ENCODE data around the gene PCDHGB6. TPM values are rescaled to one million over a fixed set of nuclear protein-coding genes. Genes with fewer than 3 reads are reported as not detected.
"Not testable (repeated sequence)": the region's sequence is repeated elsewhere in the genome, so short reads cannot be mapped to it uniquely, and the experiment has no call there.

The PCDHGB6 gene
- polyA plus RNA-seq (ENCODE audit: insufficient read length in 12 of 12) = 1 to 10 TPM in 11 of 12 donors, not detected in 1; 2.8 to 7.7 (median 4.3) TPM
- long read RNA-seq, donor 1, full-length matches to known transcripts = 2 of 2 reads
- long read RNA-seq, donor 1, partial matches to known transcripts = 0 of 2 reads
- long read RNA-seq, donor 1, other reads (novel, unspliced or antisense) = 0 of 2 reads
- long read RNA-seq, donor 2, full-length matches to known transcripts = 5 of 5 reads
- long read RNA-seq, donor 2, partial matches to known transcripts = 0 of 5 reads
- long read RNA-seq, donor 2, other reads (novel, unspliced or antisense) = 0 of 5 reads
- long read RNA-seq, donor 3 = 0 reads
- long read RNA-seq, donor 4, full-length matches to known transcripts = 1 of 1 reads
- long read RNA-seq, donor 4, partial matches to known transcripts = 0 of 1 reads
- long read RNA-seq, donor 4, other reads (novel, unspliced or antisense) = 0 of 1 reads
- long read RNA-seq, donor 5, full-length matches to known transcripts = 4 of 4 reads
- long read RNA-seq, donor 5, partial matches to known transcripts = 0 of 4 reads
- long read RNA-seq, donor 5, other reads (novel, unspliced or antisense) = 0 of 4 reads
- long read RNA-seq, donor 6, full-length matches to known transcripts = 3 of 3 reads
- long read RNA-seq, donor 6, partial matches to known transcripts = 0 of 3 reads
- long read RNA-seq, donor 6, other reads (novel, unspliced or antisense) = 0 of 3 reads
- long read RNA-seq, donor 7, full-length matches to known transcripts = 1 of 1 reads
- long read RNA-seq, donor 7, partial matches to known transcripts = 0 of 1 reads
- long read RNA-seq, donor 7, other reads (novel, unspliced or antisense) = 0 of 1 reads
- long read RNA-seq, donor 8, full-length matches to known transcripts = 4 of 4 reads
- long read RNA-seq, donor 8, partial matches to known transcripts = 0 of 4 reads
- long read RNA-seq, donor 8, other reads (novel, unspliced or antisense) = 0 of 4 reads
- long read RNA-seq, donor 9, full-length matches to known transcripts = 2 of 2 reads
- long read RNA-seq, donor 9, partial matches to known transcripts = 0 of 2 reads
- long read RNA-seq, donor 9, other reads (novel, unspliced or antisense) = 0 of 2 reads
- long read RNA-seq, donor 10, full-length matches to known transcripts = 4 of 4 reads
- long read RNA-seq, donor 10, partial matches to known transcripts = 0 of 4 reads
- long read RNA-seq, donor 10, other reads (novel, unspliced or antisense) = 0 of 4 reads
- long read RNA-seq, donor 11, full-length matches to known transcripts = 6 of 6 reads
- long read RNA-seq, donor 11, partial matches to known transcripts = 0 of 6 reads
- long read RNA-seq, donor 11, other reads (novel, unspliced or antisense) = 0 of 6 reads

DNA sequence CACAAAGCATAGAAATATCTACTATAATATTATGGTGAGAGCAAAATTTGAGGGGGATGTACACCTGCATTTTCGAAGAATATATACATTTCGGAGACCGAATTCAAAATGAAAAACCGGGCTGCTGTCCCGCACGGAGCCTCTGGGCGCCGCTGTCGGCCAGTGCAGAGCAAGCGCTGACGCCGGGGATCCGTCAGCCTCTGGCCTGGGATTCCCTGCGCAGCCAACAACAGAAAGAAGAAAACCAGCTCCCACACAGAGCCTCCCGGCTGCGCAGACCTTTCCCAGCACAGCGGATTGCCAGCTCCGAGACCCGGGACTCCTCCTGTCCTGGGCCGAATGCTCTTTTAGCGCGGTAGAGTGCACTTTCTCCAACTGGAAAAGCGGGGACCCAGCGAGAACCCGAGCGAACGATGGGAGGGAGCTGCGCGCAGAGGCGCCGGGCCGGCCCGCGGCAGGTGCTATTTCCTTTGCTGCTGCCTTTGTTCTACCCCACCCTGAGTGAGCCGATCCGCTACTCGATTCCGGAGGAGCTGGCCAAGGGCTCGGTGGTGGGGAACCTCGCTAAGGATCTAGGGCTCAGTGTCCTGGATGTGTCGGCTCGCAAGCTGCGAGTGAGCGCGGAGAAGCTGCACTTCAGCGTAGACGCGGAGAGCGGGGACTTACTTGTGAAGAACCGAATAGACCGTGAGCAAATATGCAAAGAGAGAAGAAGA is at the start of gene PCDHGB6:
Gene PCDHGB6 (plus strand): TSS at position 232 of the 716 bp plus-strand sequence. CDS start 182 bp downstream, at position 414.
- not testable (repeated sequence) for DNase-seq

DNA sequence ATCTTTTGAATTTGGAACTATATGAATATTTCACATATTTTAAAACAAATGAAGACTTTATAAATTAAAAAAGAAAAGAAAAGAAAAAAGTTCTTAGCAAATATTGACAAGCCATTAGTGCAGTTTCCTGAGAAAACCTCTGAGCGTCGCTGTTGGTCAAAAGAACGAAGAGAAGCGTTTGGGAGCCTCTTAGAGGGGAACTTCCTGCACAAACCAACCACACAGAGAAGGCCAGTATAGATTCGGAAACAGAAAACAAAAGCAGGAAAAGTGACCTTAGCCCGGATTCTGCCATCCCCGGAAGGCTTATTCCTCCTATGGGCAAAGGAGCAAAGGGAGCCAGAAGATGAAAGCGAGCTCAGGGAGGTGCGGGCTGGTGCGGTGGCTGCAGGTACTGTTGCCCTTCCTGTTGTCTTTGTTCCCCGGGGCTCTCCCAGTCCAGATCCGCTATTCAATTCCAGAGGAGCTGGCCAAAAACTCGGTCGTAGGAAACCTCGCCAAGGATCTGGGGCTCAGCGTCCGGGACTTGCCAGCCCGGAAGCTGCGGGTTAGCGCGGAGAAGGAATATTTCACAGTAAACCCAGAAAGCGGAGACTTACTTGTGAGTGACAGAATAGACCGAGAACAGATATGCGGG is 47.9 kb upstream of the PCDHGB6 start, which contains the start of gene PCDHGB2:
Gene PCDHGB2 (plus strand): TSS at position 205 of the 637 bp plus-strand sequence. CDS start 142 bp downstream, at position 347.
- DNase-seq = no peak

GRCh38 chr5:141360685-141361084 is 47.1 kb upstream of the PCDHGB6 start:
- no peak for DNase-seq

DNA sequence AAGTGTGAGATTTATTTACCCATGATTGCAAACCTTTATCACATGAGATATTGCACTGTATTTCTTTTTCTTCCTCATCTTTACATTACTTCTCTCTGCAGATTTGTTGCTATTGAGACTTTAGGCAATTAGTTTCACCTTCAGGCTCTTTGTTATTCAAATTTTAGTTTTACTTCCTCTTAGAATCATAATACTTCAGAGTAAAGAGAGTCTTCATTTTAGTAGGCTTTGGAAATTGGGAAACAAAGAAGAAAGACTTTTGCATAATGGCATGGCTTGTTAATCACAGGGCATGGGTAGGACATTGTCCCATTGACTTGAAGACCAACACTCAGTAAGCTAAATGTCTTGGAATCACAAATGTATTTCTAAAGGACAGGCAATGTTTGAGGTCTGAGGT is 45.1 kb upstream of the PCDHGB6 start:
- no peak for DNase-seq

- no peak for DNase-seq
These were observed 43.7 kb upstream of the PCDHGB6 start, which contains the start of gene PCDHGA5 for GRCh38 chr5:141363952-141364660. PCDHGA5 (plus strand) TSS chr5:141364162; CDS start chr5:141364331, 169 bp downstream.

DNA sequence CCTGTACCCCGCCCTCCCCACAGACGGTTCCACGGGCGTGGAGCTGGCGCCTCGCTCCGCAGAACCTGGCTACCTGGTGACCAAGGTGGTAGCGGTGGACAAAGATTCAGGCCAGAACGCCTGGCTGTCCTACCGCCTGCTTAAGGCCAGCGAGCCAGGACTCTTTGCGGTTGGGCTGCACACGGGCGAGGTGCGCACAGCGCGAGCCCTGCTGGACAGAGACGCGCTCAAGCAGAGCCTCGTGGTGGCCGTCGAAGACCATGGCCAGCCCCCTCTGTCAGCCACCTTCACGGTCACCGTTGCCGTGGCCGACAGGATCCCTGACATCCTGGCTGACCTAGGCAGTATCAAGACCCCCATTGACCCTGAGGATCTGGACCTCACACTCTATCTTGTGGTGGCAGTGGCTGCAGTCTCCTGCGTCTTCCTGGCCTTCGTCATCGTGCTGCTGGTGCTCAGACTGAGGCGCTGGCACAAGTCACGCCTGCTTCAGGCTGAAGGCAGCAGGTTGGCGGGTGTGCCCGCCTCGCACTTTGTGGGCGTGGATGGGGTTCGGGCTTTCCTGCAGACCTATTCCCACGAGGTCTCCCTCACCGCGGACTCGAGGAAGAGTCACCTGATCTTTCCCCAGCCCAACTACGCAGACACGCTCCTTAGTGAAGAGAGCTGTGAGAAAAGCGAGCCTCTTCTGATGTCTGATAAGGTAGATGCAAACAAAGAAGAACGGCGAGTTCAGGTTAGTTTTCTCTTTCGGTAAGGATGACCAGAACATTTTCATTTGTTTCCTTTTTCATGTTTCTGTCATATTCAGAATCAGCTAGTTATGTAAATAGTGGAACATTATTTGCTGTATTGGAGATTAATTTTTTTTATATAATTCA is 41.6 kb upstream of the PCDHGB6 start:
- DNase-seq = no peak

DNA sequence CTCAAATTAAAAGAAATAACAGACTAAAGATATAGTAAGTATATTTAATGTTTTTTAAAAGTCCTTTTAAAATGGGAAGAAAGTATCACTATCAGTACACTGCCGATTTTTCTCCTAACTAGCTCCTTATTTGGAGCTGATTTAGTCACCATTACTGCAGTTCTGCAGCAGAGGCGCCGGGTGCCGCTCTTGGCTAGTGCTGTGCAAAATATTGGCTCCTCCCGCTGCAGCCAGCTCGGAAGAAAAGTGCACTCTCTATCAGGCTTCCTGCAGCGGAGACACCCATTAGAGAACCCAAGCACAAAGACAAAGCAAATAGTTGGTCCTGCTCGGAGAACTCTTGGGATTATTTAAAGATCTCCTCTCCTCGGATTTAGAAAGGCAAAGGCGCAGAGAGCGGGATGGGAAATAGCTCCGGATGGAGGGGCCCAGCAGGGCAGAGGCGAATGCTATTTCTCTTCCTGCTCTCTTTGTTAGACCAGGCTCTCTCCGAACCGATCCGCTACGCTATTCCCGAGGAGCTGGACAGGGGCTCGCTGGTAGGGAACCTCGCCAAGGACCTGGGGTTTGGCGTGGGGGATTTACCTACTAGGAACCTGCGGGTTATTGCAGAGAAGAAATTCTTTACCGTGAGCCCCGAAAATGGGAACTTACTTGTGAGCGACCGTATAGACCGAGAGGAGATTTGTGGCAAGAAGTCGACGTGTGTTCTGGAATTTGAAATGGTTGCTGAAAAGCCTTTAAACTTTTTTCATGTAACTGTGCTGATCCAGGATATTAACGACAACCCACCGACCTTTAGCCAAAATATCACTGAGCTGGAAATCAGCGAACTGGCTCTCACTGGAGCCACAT is 37.6 kb upstream of the PCDHGB6 start, which contains the start of gene PCDHGB3:
Gene PCDHGB3 (plus strand): TSS at position 249 of the 855 bp plus-strand sequence. CDS start 153 bp downstream, at position 402.
- DNase-seq = no peak

GRCh38 chr5:141371572-141372475 is 36.0 kb upstream of the PCDHGB6 start:
- DNase-seq = no peak

DNA sequence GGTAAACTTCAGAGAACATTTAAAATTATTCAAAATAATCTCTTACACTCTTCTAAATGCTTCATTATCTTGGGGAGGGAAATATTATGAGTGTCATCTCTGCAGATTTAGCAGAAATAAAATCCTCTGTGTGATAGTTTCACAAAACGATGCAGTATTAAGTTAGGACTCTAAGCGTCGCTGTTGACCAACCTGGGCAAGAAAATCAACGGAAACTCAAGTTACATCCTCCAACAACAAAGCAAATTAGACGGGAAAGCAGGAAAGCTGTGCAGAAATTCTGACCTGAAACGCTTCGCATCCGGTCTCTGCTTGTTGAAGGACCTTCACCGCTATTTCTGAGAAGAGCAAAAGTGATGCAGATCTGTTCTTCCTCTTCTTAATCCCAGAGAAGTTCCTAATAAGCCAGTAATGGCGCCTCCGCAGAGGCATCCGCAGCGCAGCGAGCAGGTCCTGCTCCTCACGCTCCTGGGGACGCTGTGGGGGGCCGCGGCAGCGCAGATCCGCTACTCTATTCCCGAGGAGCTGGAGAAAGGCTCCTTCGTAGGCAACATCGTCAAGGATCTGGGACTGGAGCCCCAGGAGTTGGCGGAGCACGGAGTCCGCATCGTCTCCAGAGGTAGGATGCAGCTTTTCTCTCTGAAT is 34.0 kb upstream of the PCDHGB6 start, which contains the start of gene PCDHGA6:
Gene PCDHGA6 (plus strand): TSS at position 219 of the 645 bp plus-strand sequence. CDS start 193 bp downstream, at position 412.
- DNase-seq = no peak

- no peak for DNase-seq
These were observed 33.2 kb upstream of the PCDHGB6 start for GRCh38 chr5:141374627-141375026.

- DNase-seq = not testable (repeated sequence)
These were observed 32.2 kb upstream of the PCDHGB6 start for GRCh38 chr5:141375444-141376155.

DNA sequence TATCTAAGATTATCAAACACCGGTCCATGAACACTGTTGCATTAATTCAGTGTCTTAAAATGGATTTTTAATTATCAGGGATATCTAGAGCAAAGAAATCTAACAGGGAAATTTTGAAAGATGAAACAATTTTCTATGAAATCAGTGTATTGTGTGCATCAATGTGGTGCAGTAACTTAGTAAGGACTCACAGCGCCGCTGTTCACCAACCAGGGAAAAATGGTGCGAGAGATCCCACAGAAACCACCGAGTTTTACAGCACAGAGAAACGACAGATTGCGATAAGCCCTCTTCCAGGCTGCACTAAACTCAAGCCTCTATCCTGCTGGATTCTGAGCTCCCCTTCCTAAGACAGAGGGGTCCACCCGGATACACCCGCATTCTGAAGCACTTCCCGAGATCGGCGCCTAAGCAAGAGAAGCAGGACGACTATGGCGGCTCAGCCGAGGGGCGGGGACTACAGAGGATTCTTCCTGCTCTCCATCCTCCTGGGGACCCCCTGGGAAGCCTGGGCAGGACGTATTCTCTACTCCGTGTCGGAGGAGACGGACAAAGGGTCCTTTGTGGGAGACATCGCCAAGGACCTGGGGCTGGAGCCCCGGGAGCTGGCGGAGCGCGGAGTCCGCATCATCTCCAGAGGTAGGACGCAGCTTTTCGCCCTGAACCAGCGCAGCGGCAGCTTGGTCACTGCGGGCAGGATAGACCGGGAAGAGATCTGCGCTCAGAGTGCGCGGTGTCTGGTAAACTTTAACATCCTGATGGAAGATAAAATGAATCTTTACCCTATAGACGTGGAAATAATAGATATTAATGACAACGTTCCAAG is 25.1 kb upstream of the PCDHGB6 start, which contains the start of gene PCDHGA7:
Gene PCDHGA7 (plus strand): TSS at position 274 of the 826 bp plus-strand sequence. CDS start 158 bp downstream, at position 432.
- no peak for DNase-seq

GRCh38 chr5:141383345-141383744 is 24.5 kb upstream of the PCDHGB6 start:
- DNase-seq = no peak
